ENCODE results near the gene TNFAIP8L1.

The TNFAIP8L1 gene

GRCh38 chr19:4686700-4687099 lies 47.4 kb downstream of the TNFAIP8L1 start:
- H3K36me3 ChIP-seq (ENCODE audit: control insufficient read depth in 2 of 2, insufficient read depth in 1 of 2, low read length in 2 of 2) = peaks cover 4 to 68% of the 10 kb centered on the region in 2 experiments; a peak in 2 of 3 replicates
- POLR2A ChIA-PET = interaction anchor here (0.7 kb wide), 1 partner anchor 341 kb away, joined by 6 read pairs; no protein-coding TSS in a partner anchor
- CTCF ChIA-PET = no interaction called here

GRCh38 chr19:4687396-4687795 lies 48.1 kb downstream of the TNFAIP8L1 start:
- Histone ChIP-seq H3K36me3 (ENCODE audit: control insufficient read depth in 2 of 2, insufficient read depth in 1 of 2, low read length in 2 of 2) (peaks cover 4 to 70% of the 10 kb centered on the region in 2 experiments; a peak in 2 of 3 replicates), H3K9me3 (ENCODE audit: control insufficient read depth, insufficient read depth, low read depth, low read length) (no peaks in the 10 kb centered on the region), H3K4me3 (ENCODE audit: low read depth, low read length) (no peak overlapping the region), H3K4me1 (ENCODE audit: control insufficient read depth, insufficient read depth, low read length) (no peaks in the 10 kb centered on the region), H3K27ac (ENCODE audit: extremely low read depth, low read depth, low read length) (no peak overlapping the region)
- CTCF ChIA-PET = no interaction called here
- POLR2A ChIA-PET = no interaction called here
- no peak for TF ChIP-seq ZBTB20 (tag by site-specific recombination; IDR thresholded peaks at IDR 0.05)
- TF ChIP-seq ZNF302 (tag by site-specific recombination; IDR thresholded peaks at IDR 0.05; ENCODE audit: low read depth) = no peak
- TF ChIP-seq ZNF561 (tag by site-specific recombination; IDR thresholded peaks at IDR 0.05; ENCODE audit: borderline replicate concordance) = no peak
- peak; percentile 25; the same call in 1 of the 2 replicates for TF ChIP-seq GLIS1 (tag by site-specific recombination; IDR thresholded peaks at IDR 0.05)
- no peak for TF ChIP-seq OSR2 (tag by site-specific recombination; IDR thresholded peaks at IDR 0.05)
- no peak for TF ChIP-seq FEZF1 (tag by site-specific recombination; IDR thresholded peaks at IDR 0.05)
- TF ChIP-seq ZBTB7A (tag by site-specific recombination; IDR thresholded peaks at IDR 0.05; ENCODE audit: low read depth) = no peak
- no peak for TF ChIP-seq TCF7L2 (IDR thresholded peaks at IDR 0.05; ENCODE audit: borderline replicate concordance, low read depth, low read length)

More at GRCh38 chr19:4686700-4687099, 47.4 kb downstream of the TNFAIP8L1 start:
- Histone ChIP-seq H3K9me3 (ENCODE audit: control insufficient read depth, insufficient read depth, low read depth, low read length) (no peaks in the 10 kb centered on the region), H3K4me3 (ENCODE audit: low read depth, low read length) (no peak overlapping the region), H3K4me1 (ENCODE audit: control insufficient read depth, insufficient read depth, low read length) (no peaks in the 10 kb centered on the region), H3K27ac (ENCODE audit: extremely low read depth, low read depth, low read length) (no peak overlapping the region)
- TF ChIP-seq ZSCAN5A (tag by site-specific recombination; IDR thresholded peaks at IDR 0.05) (no peak), ZNF449 (tag by site-specific recombination; IDR thresholded peaks at IDR 0.05) (no peak)

- Histone ChIP-seq H3K4me1 (ENCODE audit: control insufficient read depth, insufficient read depth, low read length) (no peaks in the 10 kb centered on the region), H3K9me3 (ENCODE audit: control insufficient read depth, insufficient read depth, low read depth, low read length) (no peaks in the 10 kb centered on the region), H3K27ac (ENCODE audit: extremely low read depth, low read depth, low read length) (no peak overlapping the region), H3K36me3 (ENCODE audit: control insufficient read depth in 2 of 2, insufficient read depth in 1 of 2, low read length in 2 of 2) (peaks cover 4 to 76% of the 10 kb centered on the region in 2 experiments; a peak in 2 of 3 replicates), H3K4me3 (ENCODE audit: low read depth, low read length) (no peak overlapping the region)
- ChIA-PET POLR2A (no interaction called here), CTCF (interaction anchor here (1.1 kb wide), 1 partner anchor 12 kb away, joined by 4 read pairs; no protein-coding TSS in a partner anchor)
- TF ChIP-seq KLF1 (tag by site-specific recombination; IDR thresholded peaks at IDR 0.05) (peak; percentile 79), ZNF501 (tag by site-specific recombination; IDR thresholded peaks at IDR 0.05) (no peak), ZNF350 (tag by site-specific recombination; IDR thresholded peaks at IDR 0.05) (no peak), ZNF600 (tag by site-specific recombination; IDR thresholded peaks at IDR 0.05) (no peak), ZNF23 (tag by site-specific recombination; IDR thresholded peaks at IDR 0.05; ENCODE audit: borderline replicate concordance) (no peak), SP7 (tag by site-specific recombination; IDR thresholded peaks at IDR 0.05) (no peak)
Observed at GRCh38 chr19:4688587-4688986, 49.3 kb downstream of the TNFAIP8L1 start.

- Histone ChIP-seq H3K4me3 (ENCODE audit: low read depth, low read length) (no peak overlapping the region), H3K9me3 (ENCODE audit: control insufficient read depth, insufficient read depth, low read depth, low read length) (no peaks in the 10 kb centered on the region), H3K27ac (ENCODE audit: extremely low read depth, low read depth, low read length) (no peak overlapping the region), H3K4me1 (ENCODE audit: control insufficient read depth, insufficient read depth, low read length) (peaks cover 2% of the 10 kb centered on the region), H3K36me3 (ENCODE audit: control insufficient read depth in 2 of 2, insufficient read depth in 1 of 2, low read length in 2 of 2) (peaks cover 4 to 76% of the 10 kb centered on the region in 2 experiments; a peak in 2 of 3 replicates)
- TF ChIP-seq ZNF776 (tag by site-specific recombination; IDR thresholded peaks at IDR 0.05; ENCODE audit: borderline replicate concordance) (no peak), KLF1 (tag by site-specific recombination; IDR thresholded peaks at IDR 0.05) (peak; percentile 70)
- POLR2A ChIA-PET = interaction anchor here (0.5 kb wide), 1 partner anchor 228 kb away, joined by 3 read pairs; no protein-coding TSS in a partner anchor
- CTCF ChIA-PET = interaction anchor here (0.6 to 1.1 kb wide), 2 partner anchors 13 to 312 kb away, joined by 3 to 4 read pairs; no protein-coding TSS in a partner anchor
Observed at GRCh38 chr19:4689403-4689802, 50.1 kb downstream of the TNFAIP8L1 start.

Measured in HEK293 (cell line).